WERI-Rb-1 (cell line): ENCODE results near the gene HDGF.

Source experiments
- DNase-seq: peaks from one replicate; pipeline ENCODE4 v3.0.0-alpha.2; 2020
- H3K27ac ChIP-seq: fragments of 250-450 bp; sonication (Bioruptor Pico); 2 replicates; pipeline ENCODE4 v1.5.1; 2020; ENCODE audit warnings: mild to moderate bottlenecking, moderate library complexity
- H3K27me3 ChIP-seq: fragments of 250-450 bp; sonication (Bioruptor Pico); 2 replicates; pipeline ENCODE4 v1.5.1; 2021; ENCODE audit warnings: mild to moderate bottlenecking, low read depth, moderate library complexity; ENCODE audit not compliant: insufficient read depth, severe bottlenecking
- H3K36me3 ChIP-seq: fragments of 250-450 bp; sonication (Bioruptor Pico); 2 replicates; pipeline ENCODE4 v1.5.1; 2020; ENCODE audit warnings: mild to moderate bottlenecking, moderate library complexity
- H3K4me3 ChIP-seq: 2 replicates; pipeline ENCODE4 v1.5.1; 2011; ENCODE audit warnings: low read depth, mild to moderate bottlenecking, control low read depth, low read length
- H3K9me3 ChIP-seq: fragments of 250-450 bp; sonication (Bioruptor Pico); 2 replicates; pipeline ENCODE4 v1.5.1; 2021; ENCODE audit warnings: mild to moderate bottlenecking, moderate library complexity; ENCODE audit not compliant: severe bottlenecking
- TF ChIP-seq, protein P1 (sequence below): IDR thresholded peaks from 2 replicates; pipeline ENCODE4 v1.5.1; 2011; ENCODE audit warnings: low read depth, mild to moderate bottlenecking, control low read depth, inconsistent platforms, low read length

Gene HDGF

DNA sequence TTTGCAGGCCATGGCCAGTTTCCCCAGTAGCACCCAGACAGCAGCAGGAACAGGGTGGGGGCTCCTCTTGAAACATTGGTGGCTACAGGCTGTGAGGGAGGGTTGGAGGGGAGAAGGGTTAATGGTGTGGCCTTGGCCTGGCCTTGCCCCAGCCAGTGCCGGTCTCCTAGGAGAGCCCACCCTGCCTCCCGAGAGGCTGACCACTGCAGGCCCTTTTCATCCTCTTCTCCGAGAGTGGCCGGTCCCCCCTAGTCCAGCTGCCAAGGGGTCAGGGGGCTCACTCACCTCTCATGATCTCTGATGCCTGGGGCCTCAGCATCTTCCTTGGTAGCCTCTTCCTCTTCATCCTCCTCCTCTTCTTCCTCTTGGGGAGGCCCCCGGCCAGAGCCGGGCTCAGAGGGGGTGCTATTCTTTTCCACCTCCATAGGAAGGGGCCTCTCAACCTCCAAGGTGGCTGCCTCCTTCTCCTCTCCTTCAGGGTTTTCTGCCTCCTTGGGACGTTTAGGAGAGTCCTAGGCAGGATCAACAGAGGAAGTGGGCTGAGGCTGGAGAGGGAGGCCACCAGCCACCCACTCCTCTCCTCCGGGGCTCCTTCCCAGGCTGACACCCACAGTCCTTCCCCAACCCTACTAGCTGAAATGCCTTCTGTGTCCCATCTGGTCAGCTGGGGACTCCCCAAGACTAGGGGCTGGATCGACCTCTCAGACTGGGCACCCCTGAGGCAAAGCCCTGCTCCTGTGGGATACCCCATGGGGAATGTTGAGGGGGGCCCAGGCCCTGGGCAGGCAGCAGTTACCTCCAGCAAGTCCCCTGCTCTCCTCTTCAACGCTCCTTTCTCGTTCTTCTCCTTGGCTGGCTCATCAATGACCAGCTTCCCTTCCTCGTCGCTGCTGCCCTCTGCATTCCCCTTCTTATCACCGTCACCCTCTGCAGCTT is 7.8 kb downstream of the HDGF start:
- peak overlapping the region; percentile 35 for H3K27ac ChIP-seq
- TF ChIP-seq, protein P1, sequence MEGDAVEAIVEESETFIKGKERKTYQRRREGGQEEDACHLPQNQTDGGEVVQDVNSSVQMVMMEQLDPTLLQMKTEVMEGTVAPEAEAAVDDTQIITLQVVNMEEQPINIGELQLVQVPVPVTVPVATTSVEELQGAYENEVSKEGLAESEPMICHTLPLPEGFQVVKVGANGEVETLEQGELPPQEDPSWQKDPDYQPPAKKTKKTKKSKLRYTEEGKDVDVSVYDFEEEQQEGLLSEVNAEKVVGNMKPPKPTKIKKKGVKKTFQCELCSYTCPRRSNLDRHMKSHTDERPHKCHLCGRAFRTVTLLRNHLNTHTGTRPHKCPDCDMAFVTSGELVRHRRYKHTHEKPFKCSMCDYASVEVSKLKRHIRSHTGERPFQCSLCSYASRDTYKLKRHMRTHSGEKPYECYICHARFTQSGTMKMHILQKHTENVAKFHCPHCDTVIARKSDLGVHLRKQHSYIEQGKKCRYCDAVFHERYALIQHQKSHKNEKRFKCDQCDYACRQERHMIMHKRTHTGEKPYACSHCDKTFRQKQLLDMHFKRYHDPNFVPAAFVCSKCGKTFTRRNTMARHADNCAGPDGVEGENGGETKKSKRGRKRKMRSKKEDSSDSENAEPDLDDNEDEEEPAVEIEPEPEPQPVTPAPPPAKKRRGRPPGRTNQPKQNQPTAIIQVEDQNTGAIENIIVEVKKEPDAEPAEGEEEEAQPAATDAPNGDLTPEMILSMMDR, result no peak
- no peaks in the 10 kb centered on the region for H3K9me3 ChIP-seq
- H3K36me3 ChIP-seq, result peaks cover 58% of the 10 kb centered on the region
- no peaks in the 10 kb centered on the region for H3K27me3 ChIP-seq
- no peak overlapping the region for H3K4me3 ChIP-seq
- no peak for DNase-seq

DNA sequence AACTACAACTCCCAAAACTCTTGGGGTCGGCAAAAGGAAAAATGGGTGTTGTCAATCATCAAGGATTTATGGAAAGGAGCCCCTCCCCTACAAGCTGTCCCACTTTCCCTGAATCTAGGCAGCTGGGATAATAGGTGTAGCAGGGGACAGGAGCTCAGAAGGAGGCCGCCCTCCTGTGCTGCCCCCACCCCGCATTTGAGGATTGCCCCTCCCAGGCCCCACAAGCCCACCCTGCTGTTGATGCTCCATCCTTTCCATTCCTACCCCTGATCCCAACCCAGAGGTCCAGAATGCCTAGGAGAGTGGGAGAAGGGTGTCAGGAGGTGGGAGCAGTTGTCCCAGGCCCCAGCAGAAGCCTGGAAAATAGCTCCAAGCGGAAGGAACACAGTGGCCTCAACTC is 8.7 kb downstream of the HDGF start:
- DNase-seq, result no peak
- Histone ChIP-seq H3K9me3 (no peaks in the 10 kb centered on the region), H3K4me3 (no peak overlapping the region), H3K36me3 (peaks cover 56% of the 10 kb centered on the region), H3K27ac (peak overlapping the region; percentile 35), H3K27me3 (no peaks in the 10 kb centered on the region)
- TF ChIP-seq, protein P1, result no peak

DNA sequence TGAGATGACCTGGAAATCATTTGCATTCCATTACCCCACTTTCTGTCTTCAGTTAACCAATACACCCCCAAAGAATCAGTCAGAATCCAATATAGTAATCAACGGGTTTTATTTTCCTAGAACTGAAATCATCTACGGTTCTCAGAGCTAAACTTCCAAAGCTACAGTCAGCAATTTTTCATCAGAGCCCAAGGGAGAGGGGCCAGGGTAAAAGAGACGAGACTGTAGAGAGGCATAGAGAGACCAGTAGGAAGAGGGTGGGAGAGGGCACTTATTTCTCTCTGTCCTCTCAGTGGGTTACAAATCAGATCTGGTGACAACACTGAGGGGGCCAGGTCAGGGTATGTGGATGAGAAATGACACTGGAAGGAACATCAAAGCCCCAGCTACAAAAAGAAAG is 9.5 kb downstream of the HDGF start:
- DNase-seq, result no peak
- peaks cover 59% of the 10 kb centered on the region for H3K36me3 ChIP-seq
- peak overlapping the region; percentile 65 for H3K27ac ChIP-seq
- no peak overlapping the region for H3K4me3 ChIP-seq
- no peaks in the 10 kb centered on the region for H3K27me3 ChIP-seq
- TF ChIP-seq, protein P1, result no peak
- H3K9me3 ChIP-seq, result no peaks in the 10 kb centered on the region

DNA sequence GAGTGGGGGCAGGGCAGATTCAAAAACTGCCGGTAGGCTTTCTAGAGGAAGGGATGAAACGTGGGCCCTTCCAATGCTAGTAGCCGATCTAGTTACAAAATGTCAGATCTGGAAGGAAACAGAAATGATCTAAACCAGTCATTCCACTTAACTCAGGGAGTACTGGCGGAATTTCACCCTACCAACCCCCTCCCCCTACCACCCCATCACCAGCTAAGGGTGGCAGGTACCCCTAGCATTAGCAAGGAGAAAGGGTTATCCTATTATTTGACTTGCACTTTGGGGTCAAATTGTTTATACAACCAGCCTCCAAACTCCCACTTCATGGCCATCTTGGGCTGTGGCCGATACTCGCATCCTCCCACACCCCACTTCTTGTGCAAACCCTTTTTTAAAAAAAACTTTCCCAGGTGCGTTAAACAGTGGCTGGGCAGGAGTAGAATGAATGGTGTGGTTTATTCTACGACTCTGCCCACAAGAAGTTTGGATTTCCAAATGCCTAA is 9.9 kb downstream of the HDGF start:
- no peaks in the 10 kb centered on the region for H3K27me3 ChIP-seq
- no peak for DNase-seq
- TF ChIP-seq, protein P1, result no peak
- H3K36me3 ChIP-seq, result peaks cover 64% of the 10 kb centered on the region
- peak overlapping the region; percentile 15 for H3K4me3 ChIP-seq
- H3K9me3 ChIP-seq, result no peaks in the 10 kb centered on the region
- peak overlapping the region; percentile 65 for H3K27ac ChIP-seq

DNA sequence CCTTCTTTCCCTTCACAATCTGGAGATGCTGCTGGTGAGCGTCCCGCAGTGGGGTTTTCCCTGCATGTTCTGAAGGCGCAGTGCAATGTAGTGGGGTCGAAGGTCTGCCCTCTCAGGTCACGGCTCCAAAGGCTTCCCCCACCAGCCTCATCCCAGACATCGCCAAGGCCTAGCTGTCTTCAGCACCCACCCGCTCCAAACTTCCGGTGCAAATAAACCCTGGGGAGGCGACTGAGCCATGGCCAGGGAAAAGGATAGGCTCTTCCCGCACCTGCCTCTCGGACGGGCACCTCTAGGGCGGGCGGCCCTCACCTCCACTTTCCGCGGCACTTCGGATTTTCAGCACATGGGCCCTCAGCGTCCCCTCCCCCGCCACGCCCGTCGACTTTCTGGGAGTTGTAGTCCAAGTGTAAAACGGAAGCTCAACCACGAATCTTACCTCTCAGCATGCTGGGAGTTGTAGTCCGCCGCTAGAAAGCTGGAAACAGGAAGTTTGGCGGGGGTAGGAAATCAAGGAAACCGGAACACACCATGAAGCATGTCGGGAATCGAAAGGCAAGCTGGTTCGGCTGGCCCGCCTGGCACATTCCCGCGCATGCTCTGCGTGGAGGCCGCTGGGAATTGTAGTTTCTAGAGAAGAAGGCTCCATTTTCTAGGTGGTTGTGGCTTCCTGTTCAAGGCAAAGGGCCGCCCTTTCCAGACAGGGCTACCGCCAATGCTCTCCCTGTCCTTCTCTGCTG is 10.6 kb downstream of the HDGF start, which contains the start of gene MRPL24:
Gene MRPL24, minus strand, starts transcription at position 348 of the 740 bp plus-strand sequence. CDS start 2,384 bp downstream, outside the sequence.
- DNase-seq, result peak; percentile 100
- H3K27ac ChIP-seq, result peak within 1 kb of the TSS; percentile 77
- TF ChIP-seq, protein P1, result no peak
- peaks cover 63% of the 10 kb centered on the region for H3K36me3 ChIP-seq
- no peaks in the 10 kb centered on the region for H3K27me3 ChIP-seq
- no peaks in the 10 kb centered on the region for H3K9me3 ChIP-seq
- peak within 1 kb of the TSS; percentile 67 for H3K4me3 ChIP-seq
